Liver (tissue), 3 donors: ENCODE data around the gene LTO1.

Experiments
- ATF3 ChIP-seq: IDR thresholded peaks from 2 replicates; pipeline ENCODE4 v1.6.1; 2016; ENCODE audit warnings: antibody characterized with exemption
- CTCF ChIP-seq: fragments of 150-350 bp; IDR thresholded peaks from 2 replicates; pipeline ENCODE4 v1.5.1; 2017; ENCODE audit warnings: improper control_type of control experiment, low read depth, low read length; ENCODE audit not compliant: missing input control
- EGR1 ChIP-seq, 2 donors: IDR thresholded peaks; 2 replicates each; pipeline ENCODE4 v1.6.1; 2016 to 2018; ENCODE audit warnings: antibody characterized with exemption in 2 of 2, low read depth in 2 of 2
- FOXA1 ChIP-seq: IDR thresholded peaks from 2 replicates; pipeline ENCODE4 v1.6.1; 2016; ENCODE audit warnings: antibody characterized with exemption
- GABPA ChIP-seq, 2 donors: IDR thresholded peaks in 1 of 2; conservative IDR thresholded peaks in 1 of 2; 2 replicates each; pipeline ENCODE4 v1.6.1; 2016; ENCODE audit warnings: antibody characterized with exemption in 2 of 2, mild to moderate bottlenecking in 1 of 2, moderate library complexity in 1 of 2
- RAD21 ChIP-seq, 2 donors: IDR thresholded peaks; 2 replicates each; pipeline ENCODE4 v1.6.1; 2016; ENCODE audit warnings: antibody characterized with exemption in 2 of 2, mild to moderate bottlenecking in 2 of 2
- REST ChIP-seq: IDR thresholded peaks from 2 replicates; pipeline ENCODE4 v1.6.1; 2016; ENCODE audit warnings: antibody characterized with exemption, mild to moderate bottlenecking
- RXRA ChIP-seq, 2 donors: IDR thresholded peaks; 2 replicates each; pipeline ENCODE4 v1.6.1; 2017 to 2018; ENCODE audit warnings: antibody characterized with exemption in 2 of 2, mild to moderate bottlenecking in 1 of 2
- YY1 ChIP-seq: IDR thresholded peaks from 2 replicates; pipeline ENCODE4 v1.6.1; 2016; ENCODE audit warnings: antibody characterized with exemption, mild to moderate bottlenecking
- donor health status: healthy.
- donor health status: healthy.

GRCh38 chr11:69661413-69661715 is 13.8 kb downstream of the LTO1 start:
- TF ChIP-seq CTCF (no peak), ATF3 (no peak), RAD21 (IDR thresholded peaks at IDR 0.05) (no peak), YY1 (no peak), GABPA (IDR thresholded peaks at IDR 0.05 in 1 of 2, conservative IDR thresholded peaks at IDR 0.05 in 1 of 2) (no peak), REST (no peak), EGR1 (IDR thresholded peaks at IDR 0.05; ENCODE audit: low read depth in 2 of 2) (no peak), RXRA (IDR thresholded peaks at IDR 0.05) (no peak), FOXA1 (no peak)
